D721Med (cell line): Measurements from ENCODE around the gene RALGAPA2.

ENCODE experiments used
- DNase-seq: peaks from one replicate; pipeline ENCODE4 v3.0.0; 2011; ENCODE audit warnings: low spot score; ENCODE audit not compliant: insufficient read length
- FAIRE-seq: peaks from 2 replicates; lab custom pipeline; 2011; peaks lifted over from hg19 to GRCh38; lab: Jason Lieb, UNC
- CTCF ChIP-seq: IDR thresholded peaks from 2 replicates; pipeline ENCODE4 v1.5.1; 2012; ENCODE audit warnings: mild to moderate bottlenecking, control low read depth; ENCODE audit not compliant: insufficient read depth; ENCODE audit errors: missing control alignments

The RALGAPA2 gene

DNA sequence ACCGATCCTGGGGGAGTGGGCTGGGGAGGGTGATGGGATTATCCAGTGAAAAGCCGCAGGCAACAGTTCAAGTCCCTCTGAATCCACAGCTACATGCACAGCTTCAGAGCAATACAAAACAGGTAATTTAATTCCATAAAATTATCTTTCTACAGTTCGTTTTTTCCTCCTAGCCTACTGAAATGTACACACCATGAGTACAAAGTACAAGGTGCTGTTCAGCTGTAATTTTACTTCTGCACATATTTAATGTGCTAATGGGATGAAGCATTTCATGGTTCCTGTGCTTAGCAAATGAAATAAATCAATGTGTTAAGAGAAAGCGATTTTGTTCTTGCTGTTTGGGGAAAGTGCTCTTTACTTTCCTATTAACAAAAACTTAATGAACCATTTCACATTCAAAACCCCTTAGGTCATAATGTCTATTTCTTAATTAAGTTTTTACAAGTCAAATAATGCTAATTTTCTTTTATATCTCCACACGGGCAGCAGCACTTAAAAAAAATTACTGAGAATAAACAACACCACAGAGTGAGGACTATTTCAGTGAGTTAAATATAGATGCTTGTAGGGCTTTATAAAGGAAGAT lies 272.7 kb downstream of the RALGAPA2 start:
- DNase-seq: no peak
- no peak for TF ChIP-seq CTCF
- no peak for FAIRE-seq

DNA sequence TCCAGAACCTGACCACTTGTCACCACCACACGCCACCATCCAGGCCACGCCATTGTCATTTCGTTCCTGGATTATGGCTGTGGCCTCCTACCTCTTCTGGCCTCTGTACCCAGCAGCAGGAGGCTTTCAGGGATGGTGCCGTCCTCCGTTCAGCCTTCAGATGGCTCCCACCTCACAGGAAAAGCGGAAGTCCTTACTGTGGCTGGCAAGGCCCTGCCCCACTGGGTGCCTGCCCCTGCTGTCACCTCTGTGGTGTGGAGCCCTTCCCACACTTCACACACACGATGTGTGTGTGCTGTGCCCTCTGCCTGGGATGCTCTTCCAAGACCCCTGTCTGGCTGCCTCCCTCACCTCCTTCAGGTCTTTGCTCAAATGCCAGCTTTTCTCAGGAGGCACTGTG lies 275.1 kb downstream of the RALGAPA2 start:
- no peak for TF ChIP-seq CTCF
- no peak for FAIRE-seq
- no peak for DNase-seq

GRCh38 chr20:20436689-20437088 lies 275.8 kb downstream of the RALGAPA2 start:
- no peak for DNase-seq
- no peak for TF ChIP-seq CTCF
- no peak for FAIRE-seq

GRCh38 chr20:20435453-20435852 lies 277.0 kb downstream of the RALGAPA2 start:
- DNase-seq (no peak), FAIRE-seq (no peak)
- peak; percentile 32 for TF ChIP-seq CTCF

DNA sequence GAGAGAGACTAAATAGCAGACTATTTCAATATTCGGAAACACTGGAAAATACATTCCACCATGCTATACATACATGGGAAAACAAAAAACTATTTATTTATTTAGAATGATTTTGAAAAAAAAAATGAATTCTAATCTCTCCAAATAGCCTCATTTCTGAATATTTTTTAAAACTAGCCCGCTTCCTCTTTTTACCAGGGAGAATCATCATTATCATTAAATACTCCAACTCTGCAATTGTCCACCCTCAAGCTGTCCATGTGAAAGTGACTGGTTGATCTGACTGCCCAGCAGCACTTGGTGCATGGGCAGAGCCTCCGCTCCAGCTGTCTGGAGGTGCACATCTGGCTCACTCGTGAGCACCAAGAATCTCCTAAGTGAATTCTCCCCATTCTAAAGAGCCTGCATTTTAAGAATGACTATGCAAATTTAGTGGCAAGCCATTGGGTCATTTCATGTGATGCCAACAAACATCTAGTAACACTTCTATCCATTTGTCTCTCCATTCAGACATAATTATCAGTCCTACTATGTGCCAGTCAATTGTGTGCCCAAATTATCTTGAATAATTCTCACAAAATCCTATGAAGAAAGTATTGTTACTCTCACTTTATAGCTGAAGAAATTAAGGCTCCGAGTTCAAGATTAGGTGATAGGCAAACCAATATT lies 279.7 kb downstream of the RALGAPA2 start:
- DNase-seq: no peak
- no peak for FAIRE-seq
- TF ChIP-seq CTCF: no peak

- FAIRE-seq (no peak), DNase-seq (no peak)
- TF ChIP-seq CTCF: no peak
Measured at GRCh38 chr20:20430066-20430465, 282.4 kb downstream of the RALGAPA2 start.

GRCh38 chr20:20428067-20428466 lies 284.4 kb downstream of the RALGAPA2 start:
- DNase-seq: no peak
- no peak for TF ChIP-seq CTCF
- FAIRE-seq: no peak
